Activated T-helper 1 cell treated with anti-CD3 and anti-CD28 coated beads, Interleukin-12 subunit alpha, Interleukin-12 subunit beta, Interleukin-2, Interleukin-4 antibody, amounts not matched to agents 30 ng/mL and 10 ng/mL and 1 ng/mL, durations not matched to agents 14 hours and 24 hours and 36 hours (primary cell): ENCODE results near the gene SSMEM1. TPM values are rescaled to one million over a fixed set of nuclear protein-coding genes. Genes with fewer than 3 reads are reported as not detected.
"Not testable (repeated sequence)": the region's sequence is repeated elsewhere in the genome, so short reads cannot be mapped to it uniquely, and the experiment has no call there.

Source experiments
- DNase-seq: peaks from one replicate; pipeline ENCODE4 v3.0.0; 2021; ENCODE audit warnings: low spot score
- H3K27ac Mint-ChIP-seq: one replicate; pipeline ENCODE4 v1.8.0; 2021; ENCODE audit warnings: mild to moderate bottlenecking, mixed read lengths
- H3K27me3 Mint-ChIP-seq: one replicate; pipeline ENCODE4 v1.8.0; 2022; ENCODE audit warnings: mild to moderate bottlenecking, moderate library complexity, mixed read lengths; ENCODE audit not compliant: insufficient read depth
- H3K36me3 Mint-ChIP-seq: one replicate; pipeline ENCODE4 v1.8.0; 2021; ENCODE audit warnings: low read depth, mixed read lengths
- H3K4me1 Mint-ChIP-seq: one replicate; pipeline ENCODE4 v1.8.0; 2021; ENCODE audit warnings: low read depth, mixed read lengths
- H3K4me3 Mint-ChIP-seq: one replicate; pipeline ENCODE4 v1.8.0; 2021; ENCODE audit warnings: mild to moderate bottlenecking, moderate library complexity, mixed read lengths
- H3K9me3 Mint-ChIP-seq: one replicate; pipeline ENCODE4 v1.8.0; 2021; ENCODE audit warnings: mixed read lengths
- intact Hi-C: fragments of 100-400 bp; cut with micrococcal nuclease; formaldehyde crosslinking; loops from one replicate; pipeline ENCODE4 v1.15.1; 2024
- total RNA-seq: library from RNA; stranded (reverse); gene quantifications from 2 replicates; pipeline ENCODE4 v1.2.3, GENCODE V29; 2022

Gene SSMEM1
- not detected in 2 replicates for total RNA-seq

GRCh38 chr7:130207642-130208041, at the start of gene SSMEM1:
Gene SSMEM1 (plus strand): TSS chr7:130207860. CDS start chr7:130207911, 51 bp downstream.
- no peak for DNase-seq
- no peaks in the 10 kb centered on the region for H3K9me3 Mint-ChIP-seq
- intact Hi-C loops: loop anchor here (10.0 kb wide), 1 partner anchor 1117 kb away; the partner anchor contains the start of gene MKLN1
- H3K4me3 Mint-ChIP-seq: no peak within 1 kb of the TSS
- H3K27me3 Mint-ChIP-seq: peaks cover 6% of the 10 kb centered on the region
- H3K4me1 Mint-ChIP-seq: peaks cover 18% of the 10 kb centered on the region
- H3K36me3 Mint-ChIP-seq: peaks cover 13% of the 10 kb centered on the region
- H3K27ac Mint-ChIP-seq: peak within 1 kb of the TSS; percentile 23

DNA sequence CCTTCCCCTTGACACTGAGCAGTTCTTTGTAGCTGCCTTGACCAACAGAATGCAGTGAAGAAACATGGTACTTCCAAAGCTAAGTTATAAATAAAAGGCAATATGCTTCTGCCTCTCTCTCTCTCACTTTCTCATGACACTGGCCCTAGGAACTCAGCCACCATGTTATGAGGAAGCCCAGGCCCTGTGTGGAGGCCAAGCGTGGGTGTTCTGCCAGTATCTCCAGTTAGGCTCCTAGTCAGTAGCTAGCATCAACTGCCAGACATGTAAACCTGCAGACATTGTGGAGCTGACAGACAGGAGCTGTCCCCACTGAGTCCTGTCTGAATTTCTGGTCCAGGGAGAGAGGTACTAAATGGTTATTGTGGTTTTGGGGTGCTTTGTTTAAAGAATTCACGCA, 47.6 kb upstream of the SSMEM1 start:
- intact Hi-C loops: no loop called here
- H3K4me3 Mint-ChIP-seq: no peak overlapping the region
- peaks cover 50% of the 10 kb centered on the region for H3K36me3 Mint-ChIP-seq
- no peaks in the 10 kb centered on the region for H3K9me3 Mint-ChIP-seq
- no peak overlapping the region for H3K27ac Mint-ChIP-seq
- no peak for DNase-seq
- no peaks in the 10 kb centered on the region for H3K4me1 Mint-ChIP-seq
- H3K27me3 Mint-ChIP-seq: peaks cover 2% of the 10 kb centered on the region

DNA sequence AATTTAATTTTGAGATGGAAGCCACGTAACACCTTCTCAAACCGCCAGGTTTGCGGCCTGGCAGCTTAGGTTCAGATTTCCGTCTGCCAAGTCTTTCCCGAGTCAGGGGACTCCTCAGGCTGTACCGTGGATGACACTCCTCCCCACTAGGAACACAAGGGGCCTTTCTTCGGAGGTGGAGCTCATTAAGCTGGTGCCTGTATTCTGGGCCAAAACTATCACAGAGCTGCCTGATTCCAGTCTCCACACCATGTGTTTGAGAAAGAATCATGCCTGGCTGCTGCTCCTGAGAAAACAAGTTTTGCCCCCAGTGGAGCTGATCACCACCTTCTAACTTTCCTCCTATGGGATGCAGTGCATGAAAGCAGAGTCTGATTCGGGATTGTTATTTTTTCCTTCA, 47.2 kb upstream of the SSMEM1 start:
- DNase-seq: no peak
- Mint-ChIP-seq H3K4me1 (no peaks in the 10 kb centered on the region), H3K9me3 (no peaks in the 10 kb centered on the region), H3K27me3 (peaks cover 2% of the 10 kb centered on the region), H3K4me3 (no peak overlapping the region), H3K36me3 (peaks cover 51% of the 10 kb centered on the region), H3K27ac (no peak overlapping the region)
- intact Hi-C loops: no loop called here

DNA sequence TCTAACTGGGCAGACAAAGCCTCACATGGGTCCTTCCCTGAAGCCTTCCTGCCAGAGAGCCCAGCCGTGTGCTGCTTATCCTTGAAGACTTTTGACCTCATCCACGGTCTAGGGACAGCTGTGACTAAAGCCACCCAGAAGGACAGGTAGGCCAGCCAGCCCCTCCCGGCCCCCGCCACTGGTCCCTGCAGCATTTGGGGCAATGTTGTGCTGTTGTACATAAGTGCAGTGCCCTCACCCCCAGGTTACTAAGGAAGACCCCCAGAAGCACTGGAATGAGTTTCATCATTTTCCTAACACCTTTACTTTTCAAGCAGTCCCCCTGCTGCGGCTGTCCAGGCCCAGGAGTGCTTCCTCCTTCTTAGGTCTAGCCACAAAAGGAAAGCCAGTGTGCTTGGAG, 45.5 kb upstream of the SSMEM1 start:
- Mint-ChIP-seq H3K4me3 (no peak overlapping the region), H3K4me1 (no peaks in the 10 kb centered on the region), H3K27ac (no peak overlapping the region), H3K27me3 (no peaks in the 10 kb centered on the region), H3K36me3 (peaks cover 53% of the 10 kb centered on the region), H3K9me3 (no peaks in the 10 kb centered on the region)
- intact Hi-C loops: no loop called here
- DNase-seq: no peak

GRCh38 chr7:130174237-130174959, 33.3 kb upstream of the SSMEM1 start:
- no peak for DNase-seq
- Mint-ChIP-seq H3K9me3 (no peaks in the 10 kb centered on the region), H3K27ac (no peak overlapping the region), H3K4me3 (no peak overlapping the region), H3K36me3 (peaks cover 42% of the 10 kb centered on the region), H3K4me1 (peaks cover 7% of the 10 kb centered on the region), H3K27me3 (no peaks in the 10 kb centered on the region)
- intact Hi-C loops: no loop called here

GRCh38 chr7:130178251-130178650, 29.4 kb upstream of the SSMEM1 start:
- H3K27ac Mint-ChIP-seq: no peak overlapping the region
- intact Hi-C loops: no loop called here
- no peaks in the 10 kb centered on the region for H3K9me3 Mint-ChIP-seq
- H3K4me1 Mint-ChIP-seq: peaks cover 30% of the 10 kb centered on the region
- no peaks in the 10 kb centered on the region for H3K27me3 Mint-ChIP-seq
- no peak overlapping the region for H3K4me3 Mint-ChIP-seq
- H3K36me3 Mint-ChIP-seq: peaks cover 44% of the 10 kb centered on the region
- no peak for DNase-seq

- H3K36me3 Mint-ChIP-seq: peaks cover 43% of the 10 kb centered on the region
- no peak overlapping the region for H3K27ac Mint-ChIP-seq
- H3K4me1 Mint-ChIP-seq: peaks cover 36% of the 10 kb centered on the region
- H3K27me3 Mint-ChIP-seq: no peaks in the 10 kb centered on the region
- intact Hi-C loops: loop anchor here (1.0 to 2.0 kb wide), 10 partner anchors 26 to 1056 kb away; partner anchors contain the start of genes CEP41, KLHDC10 and TMEM209
- DNase-seq: no peak
- H3K9me3 Mint-ChIP-seq: no peaks in the 10 kb centered on the region
- no peak overlapping the region for H3K4me3 Mint-ChIP-seq
These were observed 28.0 kb upstream of the SSMEM1 start for GRCh38 chr7:130179631-130180030.

GRCh38 chr7:130180571-130181262, 26.9 kb upstream of the SSMEM1 start:
- intact Hi-C loops: loop anchor here (1.0 to 2.0 kb wide), 10 partner anchors 25 to 1055 kb away; partner anchors contain the start of genes CEP41, KLHDC10 and TMEM209
- H3K4me1 Mint-ChIP-seq: peaks cover 36% of the 10 kb centered on the region
- no peak for DNase-seq
- H3K27me3 Mint-ChIP-seq: no peaks in the 10 kb centered on the region
- peak overlapping the region; percentile 92 for H3K27ac Mint-ChIP-seq
- H3K36me3 Mint-ChIP-seq: peaks cover 47% of the 10 kb centered on the region
- H3K9me3 Mint-ChIP-seq: no peaks in the 10 kb centered on the region
- H3K4me3 Mint-ChIP-seq: peak overlapping the region; percentile 15

GRCh38 chr7:130181263-130181605, 26.4 kb upstream of the SSMEM1 start:
- H3K27ac Mint-ChIP-seq: peak overlapping the region; percentile 92
- H3K36me3 Mint-ChIP-seq: peaks cover 47% of the 10 kb centered on the region
- intact Hi-C loops: loop anchor here (2.0 kb wide), 4 partner anchors 232 to 742 kb away; partner anchors contain the start of gene CEP41
- H3K9me3 Mint-ChIP-seq: no peaks in the 10 kb centered on the region
- DNase-seq: no peak
- H3K4me3 Mint-ChIP-seq: peak overlapping the region; percentile 15
- H3K27me3 Mint-ChIP-seq: no peaks in the 10 kb centered on the region
- peaks cover 36% of the 10 kb centered on the region for H3K4me1 Mint-ChIP-seq

- H3K27ac Mint-ChIP-seq: peak overlapping the region; percentile 65
- peaks cover 48% of the 10 kb centered on the region for H3K36me3 Mint-ChIP-seq
- no peak overlapping the region for H3K4me3 Mint-ChIP-seq
- H3K9me3 Mint-ChIP-seq: no peaks in the 10 kb centered on the region
- H3K27me3 Mint-ChIP-seq: no peaks in the 10 kb centered on the region
- H3K4me1 Mint-ChIP-seq: peaks cover 36% of the 10 kb centered on the region
- DNase-seq: no peak
- intact Hi-C loops: no loop called here
These were observed 24.7 kb upstream of the SSMEM1 start for GRCh38 chr7:130182990-130183389.

- H3K9me3 Mint-ChIP-seq, H3K27me3 Mint-ChIP-seq, DNase-seq, H3K4me3 Mint-ChIP-seq, intact Hi-C loops, H3K27ac Mint-ChIP-seq: not testable (repeated sequence)
- H3K4me1 Mint-ChIP-seq: peaks cover 29% of the 10 kb centered on the region
- peaks cover 40% of the 10 kb centered on the region for H3K36me3 Mint-ChIP-seq
These were observed 23.3 kb upstream of the SSMEM1 start for GRCh38 chr7:130184349-130184748.

- peaks cover 43% of the 10 kb centered on the region for H3K36me3 Mint-ChIP-seq
- no peak for DNase-seq
- H3K27me3 Mint-ChIP-seq: no peaks in the 10 kb centered on the region
- no peak overlapping the region for H3K27ac Mint-ChIP-seq
- peaks cover 15% of the 10 kb centered on the region for H3K4me1 Mint-ChIP-seq
- H3K4me3 Mint-ChIP-seq: no peak overlapping the region
- intact Hi-C loops: no loop called here
- H3K9me3 Mint-ChIP-seq: no peaks in the 10 kb centered on the region
These were observed 20.3 kb upstream of the SSMEM1 start for GRCh38 chr7:130187360-130187759.

DNA sequence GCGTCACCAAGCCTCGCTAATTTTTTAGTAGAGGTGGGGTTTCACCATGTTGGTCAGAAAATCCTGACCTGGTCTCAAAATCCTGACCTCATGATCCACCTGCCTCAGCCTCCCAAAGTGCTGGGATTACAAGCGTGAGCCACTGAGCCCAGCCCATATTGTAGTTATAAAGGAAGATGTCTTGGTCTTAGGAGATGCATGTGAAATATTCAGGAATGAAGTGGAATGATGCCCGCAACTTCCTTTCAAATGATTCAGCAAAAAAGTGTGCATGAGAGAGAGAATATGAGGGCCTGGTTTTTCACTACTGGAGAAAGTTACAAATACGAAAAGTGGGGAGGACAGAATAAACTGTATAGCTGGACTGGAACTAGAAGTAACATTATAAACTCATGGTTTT, 18.3 kb upstream of the SSMEM1 start:
- no peak overlapping the region for H3K27ac Mint-ChIP-seq
- peaks cover 33% of the 10 kb centered on the region for H3K36me3 Mint-ChIP-seq
- H3K4me3 Mint-ChIP-seq: no peak overlapping the region
- no peaks in the 10 kb centered on the region for H3K27me3 Mint-ChIP-seq
- no peaks in the 10 kb centered on the region for H3K4me1 Mint-ChIP-seq
- no peaks in the 10 kb centered on the region for H3K9me3 Mint-ChIP-seq
- DNase-seq: no peak
- intact Hi-C loops: no loop called here
